MM.1S (cell line): ENCODE measurements around the gene RBSN.

ENCODE experiments used
- CTCF ChIP-seq: fragments of 300-600 bp; sonication (generic); IDR thresholded peaks from 2 replicates; pipeline ENCODE4 v1.5.1; 2016; ENCODE audit warnings: antibody characterized with exemption, low read length, mixed read lengths
- EZH2 ChIP-seq: fragments of 300-600 bp; sonication (generic); optimal IDR thresholded peaks from 2 replicates; pipeline ENCODE3; 2017; ENCODE audit warnings: low read depth, mild to moderate bottlenecking, antibody characterized with exemption, low read length, mixed read lengths

- TF ChIP-seq CTCF (no peak), EZH2 (no peak)
Measured at GRCh38 chr3:15113884-15114283, 14.9 kb upstream of the RBSN start.
